CMK (cell line): Measurements from ENCODE around the gene PLK5.

ENCODE experiments used
- DNase-seq: peaks from one replicate; pipeline ENCODE4 v3.0.0-alpha.2; 2010; ENCODE audit warnings: low read depth

The PLK5 gene

DNA sequence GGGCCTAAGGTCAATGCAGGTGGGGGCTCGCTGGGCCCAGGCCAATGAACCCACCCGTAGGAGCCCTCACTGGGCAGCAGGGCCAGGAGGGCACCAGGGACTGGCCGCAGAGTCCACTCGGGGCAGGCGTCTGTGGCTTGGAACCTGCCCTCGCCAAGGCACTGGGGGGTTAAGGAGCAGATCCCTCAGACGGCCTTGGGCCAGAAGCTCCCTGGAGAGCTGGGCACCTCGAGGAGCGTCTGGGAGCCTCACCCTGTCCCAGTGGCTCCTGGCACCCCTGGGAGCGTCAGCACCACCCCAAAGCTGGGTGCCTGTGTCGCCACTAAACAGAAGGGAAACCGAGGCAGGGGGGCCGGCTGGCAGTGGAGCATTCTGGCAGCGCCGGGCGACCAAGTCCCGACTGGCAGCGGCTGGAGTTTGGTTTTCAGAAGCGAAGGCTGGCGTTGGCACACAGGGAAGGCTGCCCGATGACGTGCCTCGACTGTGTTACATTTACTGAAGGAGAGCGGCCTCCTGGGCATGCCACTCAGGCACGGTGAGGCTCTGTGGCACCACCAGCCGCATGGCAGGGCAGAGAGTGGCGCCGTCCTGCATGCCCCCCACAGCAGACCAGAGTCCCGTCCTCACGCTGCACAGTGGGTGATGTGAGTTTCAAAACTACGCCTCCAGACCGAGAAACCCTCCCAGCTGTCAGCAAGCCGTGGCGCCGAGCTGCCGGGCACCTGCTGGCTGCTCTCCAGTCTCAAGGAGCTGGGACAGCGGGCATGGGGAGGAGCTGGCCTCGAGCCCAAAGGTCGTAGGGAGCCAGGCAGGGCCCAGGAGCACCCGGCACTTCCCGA, 53.4 kb downstream of the PLK5 start:
- no peak for DNase-seq

DNA sequence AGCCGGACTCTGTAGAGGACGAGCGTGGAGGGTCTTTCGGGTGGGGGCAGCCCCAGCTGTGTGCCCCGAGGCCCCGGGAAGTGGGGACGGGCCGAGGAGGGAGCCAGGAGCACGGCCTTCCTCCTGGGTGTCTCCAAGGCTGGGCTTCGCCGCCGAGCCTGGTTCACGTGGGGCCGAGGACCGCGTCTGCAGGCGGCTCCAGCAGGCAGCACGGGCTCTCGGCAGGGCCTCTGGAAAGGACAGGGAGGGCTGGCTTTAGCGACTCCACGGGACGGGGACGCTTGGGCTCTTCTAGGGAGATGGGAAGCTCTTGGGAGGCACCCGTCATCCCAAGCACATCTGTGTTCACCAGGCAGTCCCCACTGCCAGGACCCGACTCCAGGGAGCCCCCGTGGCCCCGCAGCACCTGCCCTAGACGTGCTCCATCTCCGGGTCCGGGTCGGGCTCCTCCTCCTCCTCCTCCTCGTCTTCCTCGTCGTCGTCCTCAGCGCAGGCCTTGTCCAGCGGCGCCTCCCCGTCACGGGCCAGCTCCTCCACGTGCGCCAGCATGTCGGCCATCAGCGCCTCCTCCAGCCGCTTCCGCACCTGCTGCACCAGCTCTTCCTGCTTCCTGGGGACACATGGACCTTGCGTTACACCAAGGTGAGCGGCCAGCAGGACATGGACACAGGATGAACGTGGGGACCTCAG, 54.2 kb downstream of the PLK5 start:
- DNase-seq: no peak

DNA sequence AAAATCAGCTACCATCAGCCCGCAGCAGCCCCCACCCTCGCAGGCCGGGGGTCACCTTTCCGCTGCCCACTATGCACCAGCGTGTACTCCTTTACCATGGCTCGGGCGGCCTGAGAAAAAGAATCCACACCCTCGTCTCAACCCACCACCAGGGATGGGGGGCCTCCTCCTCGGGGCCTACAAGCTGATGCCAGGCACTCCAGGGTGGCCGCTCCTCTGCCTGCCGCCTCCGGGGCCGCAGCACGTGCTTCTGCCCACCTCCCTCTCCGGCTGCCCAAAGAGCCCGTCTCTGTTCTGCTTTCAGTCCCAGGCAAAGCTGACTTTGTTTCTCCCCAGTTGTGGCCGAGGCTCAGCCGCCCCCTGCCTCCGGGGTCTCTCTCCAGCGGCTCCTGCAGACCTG, 55.3 kb downstream of the PLK5 start:
- no peak for DNase-seq

DNA sequence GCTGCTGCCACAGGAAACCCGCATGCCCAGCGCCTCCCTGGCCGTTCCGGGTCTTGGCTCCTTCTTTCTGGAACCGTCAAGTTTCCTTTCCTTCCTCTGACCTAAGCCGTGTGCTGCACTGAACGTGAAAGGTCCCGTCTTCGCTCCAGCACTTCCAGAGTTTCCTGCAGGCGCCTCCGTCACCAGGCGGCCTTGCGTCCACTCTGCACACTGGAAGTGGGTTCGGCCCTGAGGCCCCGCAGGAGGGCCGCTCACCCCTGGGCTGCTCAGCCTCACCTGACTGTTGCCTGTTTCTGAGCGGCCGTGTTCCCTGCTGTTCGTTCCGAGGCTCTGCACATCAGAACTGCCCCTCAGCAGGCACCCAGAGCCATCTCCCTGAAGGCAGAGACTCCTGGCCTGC, 56.5 kb downstream of the PLK5 start:
- no peak for DNase-seq

DNA sequence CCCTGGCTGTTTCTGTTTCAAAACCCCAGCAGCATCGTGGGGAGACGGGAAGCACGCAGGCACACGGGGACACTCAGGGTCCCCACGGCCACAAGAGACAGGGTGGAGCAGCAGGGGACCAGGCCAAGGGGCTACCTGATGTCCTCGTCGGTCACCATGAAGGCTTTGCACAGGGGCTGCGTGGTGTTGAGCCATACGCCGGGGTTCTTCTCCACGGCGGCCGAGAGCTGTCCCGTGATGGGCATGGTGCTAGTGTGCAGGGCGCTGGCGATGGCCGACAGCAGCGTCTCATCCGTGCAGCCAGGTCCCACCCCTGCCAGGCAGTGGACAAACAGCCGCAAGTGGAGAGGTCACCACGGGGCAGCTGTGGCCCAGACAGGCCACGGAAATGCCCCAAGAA, 57.1 kb downstream of the PLK5 start:
- no peak for DNase-seq

DNA sequence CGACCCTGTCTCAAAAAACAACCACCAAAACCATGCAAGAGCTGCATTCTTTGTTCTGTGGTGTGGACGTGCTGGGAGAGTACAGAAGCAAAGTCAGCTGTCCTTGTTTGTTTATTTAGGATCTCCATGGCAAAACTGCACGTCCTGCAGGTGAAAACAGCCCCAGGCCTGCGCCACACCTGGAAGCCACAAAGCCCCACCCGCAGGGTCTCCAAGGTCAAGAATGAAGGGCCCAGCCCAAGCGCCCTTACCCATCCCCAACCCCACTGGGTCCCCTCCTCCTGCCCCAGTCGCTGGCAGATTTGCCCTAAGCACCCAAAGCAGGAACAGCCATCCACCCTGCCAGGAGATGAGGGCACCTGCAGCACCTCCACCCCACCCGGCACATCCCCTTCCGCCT, 58.3 kb downstream of the PLK5 start:
- no peak for DNase-seq

DNA sequence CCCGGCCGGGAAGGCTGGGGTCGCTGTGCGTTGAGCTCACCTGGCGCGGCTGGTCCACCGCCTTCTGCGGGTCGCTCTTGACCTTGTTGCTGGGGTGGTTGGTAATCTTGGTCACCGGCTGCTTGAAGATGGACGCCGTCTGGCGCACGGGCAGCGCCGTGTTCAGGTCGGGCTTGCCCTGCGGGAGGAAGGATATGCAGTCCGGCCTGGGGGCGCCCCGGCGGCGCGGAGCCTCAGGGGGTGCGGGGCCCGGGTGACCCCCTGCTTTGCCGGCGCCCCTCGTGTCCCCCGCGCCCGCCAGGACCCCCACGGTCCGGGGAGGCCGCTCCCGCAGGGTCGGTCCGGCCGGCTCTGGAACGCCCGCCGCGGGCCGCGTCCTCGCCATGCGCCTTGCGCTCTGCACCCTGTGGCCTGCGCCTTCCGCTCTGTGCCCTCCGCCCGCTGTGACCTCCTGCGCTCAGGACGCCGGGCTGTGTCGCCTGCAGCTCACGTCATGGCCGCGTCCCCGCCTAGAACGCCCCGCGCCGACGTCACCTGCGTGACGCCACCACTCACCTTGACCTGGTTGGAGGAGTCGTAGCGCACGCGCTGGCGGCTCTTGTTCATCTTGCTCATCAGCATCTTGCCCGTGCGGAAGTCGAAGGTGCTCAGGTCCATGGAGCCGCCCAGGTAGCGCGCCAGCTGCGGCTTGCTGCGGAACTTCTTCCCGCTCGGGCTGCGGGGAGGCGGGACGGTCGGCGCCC, 60.8 kb downstream of the PLK5 start:
- no peak for DNase-seq

DNA sequence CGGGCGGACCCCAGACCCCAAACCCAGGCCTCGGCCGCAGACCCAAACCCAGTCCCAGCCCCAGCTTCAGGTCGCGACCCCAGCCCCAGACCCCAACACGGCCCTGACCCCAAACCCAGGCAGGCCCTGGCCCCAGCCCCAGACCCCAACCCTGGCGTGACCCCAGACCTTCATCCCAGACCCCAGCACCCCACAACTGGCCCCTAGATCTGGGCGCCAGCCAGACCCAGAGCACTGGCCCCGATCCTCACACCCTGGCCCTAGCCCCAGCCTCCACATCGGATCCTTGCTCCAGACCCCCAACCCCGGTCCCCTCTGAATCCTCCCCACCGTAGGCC, 61.3 kb downstream of the PLK5 start:
- no peak for DNase-seq
